Measurements from ENCODE around the gene MLYCD.

Gene MLYCD

DNA sequence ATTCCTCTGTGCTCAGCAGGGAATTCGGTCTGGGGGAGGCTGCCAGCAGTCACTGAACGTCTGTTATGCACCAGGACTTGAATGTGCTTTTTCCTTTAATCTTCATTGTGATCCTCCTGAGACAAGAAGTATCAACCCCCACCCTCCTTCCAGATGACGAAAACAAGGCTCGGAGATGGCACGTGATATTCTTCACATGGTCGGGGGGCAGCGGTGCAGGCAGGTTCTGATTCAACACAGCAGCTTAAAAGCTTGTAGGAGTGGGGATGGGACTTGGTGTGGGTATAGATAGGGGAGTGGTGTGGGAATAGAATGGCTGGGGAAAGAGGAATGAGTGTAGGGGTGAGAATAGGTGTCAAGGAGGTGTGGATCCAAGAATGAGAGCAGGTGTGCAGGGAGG lies 75.6 kb downstream of the MLYCD start:
- POLR2A ChIA-PET = no interaction called here
- H3K27ac ChIP-seq (ENCODE audit: extremely low read depth, low read depth, low read length) = no peak overlapping the region
- H3K4me1 ChIP-seq (ENCODE audit: control insufficient read depth, insufficient read depth, low read length) = no peaks in the 10 kb centered on the region
- H3K4me3 ChIP-seq (ENCODE audit: low read depth, low read length) = no peak overlapping the region
- peak; percentile 40; the same call in 1 of the 2 replicates for TF ChIP-seq EGR2 (tag by site-specific recombination; IDR thresholded peaks at IDR 0.05; ENCODE audit: low read depth)
- TF ChIP-seq ZNF23 (tag by site-specific recombination; IDR thresholded peaks at IDR 0.05; ENCODE audit: borderline replicate concordance) = no peak
- no peaks in the 10 kb centered on the region for H3K36me3 ChIP-seq (ENCODE audit: control insufficient read depth in 2 of 2, insufficient read depth in 1 of 2, low read length in 2 of 2)
- CTCF ChIA-PET = no interaction called here
- H3K9me3 ChIP-seq (ENCODE audit: control insufficient read depth, insufficient read depth, low read depth, low read length) = no peaks in the 10 kb centered on the region

DNA sequence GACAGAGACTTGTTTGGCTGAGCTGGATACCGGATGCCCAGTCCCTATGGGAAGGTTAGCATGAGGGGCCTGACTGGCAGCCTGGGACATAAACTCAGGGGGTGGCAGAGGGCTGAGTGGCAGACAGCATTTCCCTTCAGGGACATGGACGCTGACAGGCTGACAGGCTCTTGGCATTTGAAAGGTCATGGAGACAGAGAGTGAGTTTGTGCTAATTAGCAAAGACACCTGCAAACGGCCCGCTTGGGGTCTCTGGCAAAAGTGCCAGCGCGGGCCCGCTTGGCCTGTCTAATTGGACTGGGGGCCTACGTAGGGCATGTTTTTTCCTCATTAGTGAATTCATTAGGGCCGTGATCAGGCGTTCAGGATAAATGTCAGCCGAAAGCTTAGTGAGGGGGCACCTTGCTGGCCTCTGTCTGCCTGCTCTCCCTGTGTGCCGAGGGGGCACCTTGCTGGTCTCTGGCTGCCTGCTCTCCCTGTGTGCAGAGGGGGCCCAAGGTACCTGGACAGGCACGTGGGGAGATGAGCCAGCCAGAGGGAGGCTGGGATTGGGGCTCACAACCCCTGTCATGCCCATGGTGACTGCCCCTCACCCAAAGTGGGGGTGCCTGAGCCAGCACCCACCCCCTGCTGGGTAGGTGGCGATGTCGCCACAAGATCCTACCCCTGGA lies 76.8 kb downstream of the MLYCD start:
- TF ChIP-seq, protein P1, sequence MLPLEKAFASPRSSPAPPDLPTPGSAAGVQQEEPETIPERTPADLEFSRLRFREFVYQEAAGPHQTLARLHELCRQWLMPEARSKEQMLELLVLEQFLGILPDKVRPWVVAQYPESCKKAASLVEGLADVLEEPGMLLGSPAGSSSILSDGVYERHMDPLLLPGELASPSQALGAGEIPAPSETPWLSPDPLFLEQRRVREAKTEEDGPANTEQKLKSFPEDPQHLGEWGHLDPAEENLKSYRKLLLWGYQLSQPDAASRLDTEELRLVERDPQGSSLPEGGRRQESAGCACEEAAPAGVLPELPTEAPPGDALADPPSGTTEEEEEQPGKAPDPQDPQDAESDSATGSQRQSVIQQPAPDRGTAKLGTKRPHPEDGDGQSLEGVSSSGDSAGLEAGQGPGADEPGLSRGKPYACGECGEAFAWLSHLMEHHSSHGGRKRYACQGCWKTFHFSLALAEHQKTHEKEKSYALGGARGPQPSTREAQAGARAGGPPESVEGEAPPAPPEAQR (tag by site-specific recombination; IDR thresholded peaks at IDR 0.05) = no peak
- TF ChIP-seq HOXA7 (CRISPR knock-in tag; IDR thresholded peaks at IDR 0.05; ENCODE audit: borderline replicate concordance) = no peak
- no peak for TF ChIP-seq ZNF670 (tag by site-specific recombination; IDR thresholded peaks at IDR 0.05; ENCODE audit: low read depth)
- no peak for TF ChIP-seq ZNF791 (tag by site-specific recombination; IDR thresholded peaks at IDR 0.05)
- TF ChIP-seq ZFP41 (tag by site-specific recombination; IDR thresholded peaks at IDR 0.05; ENCODE audit: borderline replicate concordance) = no peak
- TF ChIP-seq ZNF202 (tag by site-specific recombination; IDR thresholded peaks at IDR 0.05; ENCODE audit: borderline replicate concordance) = no peak
- TF ChIP-seq MZF1 (tag by site-specific recombination; IDR thresholded peaks at IDR 0.05; ENCODE audit: borderline replicate concordance) = no peak
- TF ChIP-seq MYNN (tag by site-specific recombination; IDR thresholded peaks at IDR 0.05; ENCODE audit: borderline replicate concordance) = no peak
- no peak for TF ChIP-seq ZNF785 (tag by site-specific recombination; IDR thresholded peaks at IDR 0.05)
- TF ChIP-seq, protein P2, sequence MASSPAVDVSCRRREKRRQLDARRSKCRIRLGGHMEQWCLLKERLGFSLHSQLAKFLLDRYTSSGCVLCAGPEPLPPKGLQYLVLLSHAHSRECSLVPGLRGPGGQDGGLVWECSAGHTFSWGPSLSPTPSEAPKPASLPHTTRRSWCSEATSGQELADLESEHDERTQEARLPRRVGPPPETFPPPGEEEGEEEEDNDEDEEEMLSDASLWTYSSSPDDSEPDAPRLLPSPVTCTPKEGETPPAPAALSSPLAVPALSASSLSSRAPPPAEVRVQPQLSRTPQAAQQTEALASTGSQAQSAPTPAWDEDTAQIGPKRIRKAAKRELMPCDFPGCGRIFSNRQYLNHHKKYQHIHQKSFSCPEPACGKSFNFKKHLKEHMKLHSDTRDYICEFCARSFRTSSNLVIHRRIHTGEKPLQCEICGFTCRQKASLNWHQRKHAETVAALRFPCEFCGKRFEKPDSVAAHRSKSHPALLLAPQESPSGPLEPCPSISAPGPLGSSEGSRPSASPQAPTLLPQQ (tag by site-specific recombination; IDR thresholded peaks at IDR 0.05) = no peak
- TF ChIP-seq ZNF112 (tag by site-specific recombination; IDR thresholded peaks at IDR 0.05) = no peak
- no peak for TF ChIP-seq EGR2 (tag by site-specific recombination; IDR thresholded peaks at IDR 0.05; ENCODE audit: low read depth)
- no peak for TF ChIP-seq ZNF610 (tag by site-specific recombination; IDR thresholded peaks at IDR 0.05; ENCODE audit: borderline replicate concordance)
- TF ChIP-seq ZNF324 (tag by site-specific recombination; IDR thresholded peaks at IDR 0.05) = no peak
- TF ChIP-seq ZSCAN23 (tag by site-specific recombination; IDR thresholded peaks at IDR 0.05) = no peak
- no peak for TF ChIP-seq ZNF394 (tag by site-specific recombination; IDR thresholded peaks at IDR 0.05; ENCODE audit: borderline replicate concordance)
- H3K27ac ChIP-seq (ENCODE audit: extremely low read depth, low read depth, low read length) = no peak overlapping the region
- H3K9me3 ChIP-seq (ENCODE audit: control insufficient read depth, insufficient read depth, low read depth, low read length) = no peaks in the 10 kb centered on the region
- POLR2A ChIA-PET = no interaction called here
- H3K36me3 ChIP-seq (ENCODE audit: control insufficient read depth in 2 of 2, insufficient read depth in 1 of 2, low read length in 2 of 2) = no peaks in the 10 kb centered on the region
- no peak overlapping the region for H3K4me3 ChIP-seq (ENCODE audit: low read depth, low read length)
- no peaks in the 10 kb centered on the region for H3K4me1 ChIP-seq (ENCODE audit: control insufficient read depth, insufficient read depth, low read length)
- CTCF ChIA-PET = no interaction called here

Data from HEK293 (cell line).